Endothelial cell of hepatic sinusoid (primary cell): ENCODE measurements around the gene INSRR.

Source experiments
- in situ Hi-C: cut with HindIII; loops from 2 replicates; pipeline ENCODE4 v1.10.0; 2017; ENCODE audit warnings: low sequenced_read_pairs

The INSRR gene

DNA sequence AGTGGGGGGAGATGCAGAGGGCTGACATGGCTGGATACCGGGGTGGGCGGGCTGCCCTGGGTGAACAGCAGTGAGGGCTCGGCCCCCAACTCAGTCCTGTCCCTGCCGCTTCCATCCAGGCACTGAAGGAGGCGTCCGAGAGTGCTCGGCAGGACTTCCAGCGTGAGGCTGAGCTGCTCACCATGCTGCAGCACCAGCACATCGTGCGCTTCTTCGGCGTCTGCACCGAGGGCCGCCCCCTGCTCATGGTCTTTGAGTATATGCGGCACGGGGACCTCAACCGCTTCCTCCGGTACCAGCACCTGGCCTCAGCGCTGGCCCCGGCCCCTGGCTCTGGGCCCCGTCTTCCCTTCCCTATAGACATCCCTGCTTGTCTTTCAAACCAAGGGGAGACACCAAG is 17.4 kb upstream of the INSRR start:
- in situ Hi-C loops, result no loop called here

DNA sequence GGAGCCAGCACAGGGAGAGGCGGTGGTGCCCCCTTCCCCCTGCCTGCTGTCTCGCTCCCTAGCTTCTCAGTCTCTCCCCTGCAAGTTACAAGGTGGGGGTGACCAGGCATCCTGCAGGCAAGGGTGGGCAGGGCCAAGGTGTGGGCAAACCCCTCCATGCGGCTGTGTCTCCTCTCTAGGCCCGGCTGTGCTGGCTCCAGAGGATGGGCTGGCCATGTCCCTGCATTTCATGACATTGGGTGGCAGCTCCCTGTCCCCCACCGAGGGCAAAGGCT is 16.4 kb upstream of the INSRR start:
- in situ Hi-C loops, result no loop called here

GRCh38 chr1:156874572-156875340 is 15.8 kb upstream of the INSRR start:
- in situ Hi-C loops, result no loop called here

DNA sequence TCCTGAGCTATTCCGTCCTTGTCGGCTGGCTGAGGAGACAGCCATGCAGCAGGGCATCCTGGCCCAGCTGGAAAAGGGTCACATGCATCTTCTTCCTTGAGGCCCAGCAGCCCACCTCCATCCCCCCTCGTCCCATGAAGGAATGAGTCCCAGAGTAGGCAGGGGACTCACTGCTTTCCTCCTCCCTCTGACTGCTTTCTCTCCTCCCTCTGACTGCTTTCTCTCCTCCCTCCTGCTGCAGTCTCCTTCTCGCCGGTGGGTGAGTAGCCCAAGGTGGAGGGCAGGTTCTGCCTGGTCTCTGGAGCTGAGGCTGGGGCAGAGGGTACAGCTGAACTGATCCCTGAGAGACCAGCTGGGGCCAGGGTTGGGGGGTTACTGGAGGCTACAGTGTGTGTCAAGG is 15.2 kb upstream of the INSRR start:
- in situ Hi-C loops, result no loop called here

- in situ Hi-C loops, result no loop called here
Measured at GRCh38 chr1:156873659-156874058, 14.7 kb upstream of the INSRR start.

- in situ Hi-C loops, result no loop called here
Measured at GRCh38 chr1:156869455-156869854, 10.5 kb upstream of the INSRR start.

DNA sequence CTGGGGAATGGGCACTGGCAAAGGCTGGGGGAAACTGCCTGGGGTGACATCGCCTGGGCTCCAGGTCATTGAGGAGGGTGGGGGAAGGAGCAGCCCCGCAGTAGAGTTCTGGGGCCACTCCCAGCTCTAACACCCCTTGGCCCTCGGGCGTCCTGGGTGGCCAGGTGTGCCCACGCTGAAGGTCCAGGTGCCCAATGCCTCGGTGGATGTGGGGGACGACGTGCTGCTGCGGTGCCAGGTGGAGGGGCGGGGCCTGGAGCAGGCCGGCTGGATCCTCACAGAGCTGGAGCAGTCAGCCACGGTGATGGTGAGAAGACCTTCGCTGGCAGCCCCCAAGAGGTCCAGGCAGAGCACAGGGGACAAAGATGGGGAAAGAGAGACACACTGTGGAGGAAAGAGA is 9.4 kb upstream of the INSRR start:
- in situ Hi-C loops, result no loop called here

- in situ Hi-C loops, result no loop called here
Measured at GRCh38 chr1:156866249-156866909, 7.5 kb upstream of the INSRR start.

DNA sequence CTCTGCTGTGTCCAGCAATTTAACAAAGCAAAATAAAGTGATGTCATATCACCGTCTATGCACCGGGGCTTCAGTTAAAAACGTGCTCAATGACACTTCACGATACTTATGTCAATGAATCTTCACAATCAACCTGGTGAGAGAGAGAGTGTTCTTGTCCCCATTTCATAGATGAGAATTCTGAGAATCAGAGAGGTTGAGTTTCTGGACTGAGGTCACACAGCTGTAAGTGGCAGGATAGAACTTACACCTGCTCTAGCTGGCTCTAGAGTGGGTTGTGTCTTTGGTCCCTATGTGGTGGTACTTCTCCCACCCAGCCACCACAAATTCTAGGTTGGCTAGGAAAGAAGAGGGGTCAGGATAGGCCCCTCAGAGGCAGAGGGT is 6.9 kb upstream of the INSRR start:
- in situ Hi-C loops, result no loop called here

DNA sequence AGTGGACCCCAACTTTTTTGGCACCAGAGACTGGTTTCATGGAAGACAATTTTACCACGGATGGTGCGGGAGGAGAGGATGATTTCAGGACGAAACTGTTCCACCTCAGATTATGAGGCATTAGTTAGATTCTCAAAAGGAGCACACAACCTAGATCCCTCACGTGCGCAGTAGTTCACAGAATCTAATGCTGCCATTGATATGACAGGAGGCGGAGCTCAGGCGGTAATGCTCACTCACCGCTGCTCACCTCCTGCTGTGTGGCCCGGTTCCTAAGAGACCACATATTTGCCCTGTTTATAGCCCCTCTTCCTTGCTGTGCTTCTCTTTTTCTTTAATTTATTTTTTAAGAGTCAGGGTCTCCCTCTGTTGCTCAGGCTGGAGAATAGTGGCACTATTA is 6.3 kb upstream of the INSRR start:
- in situ Hi-C loops, result no loop called here

- in situ Hi-C loops, result no loop called here
Measured at GRCh38 chr1:156864796-156865195, 5.9 kb upstream of the INSRR start.

DNA sequence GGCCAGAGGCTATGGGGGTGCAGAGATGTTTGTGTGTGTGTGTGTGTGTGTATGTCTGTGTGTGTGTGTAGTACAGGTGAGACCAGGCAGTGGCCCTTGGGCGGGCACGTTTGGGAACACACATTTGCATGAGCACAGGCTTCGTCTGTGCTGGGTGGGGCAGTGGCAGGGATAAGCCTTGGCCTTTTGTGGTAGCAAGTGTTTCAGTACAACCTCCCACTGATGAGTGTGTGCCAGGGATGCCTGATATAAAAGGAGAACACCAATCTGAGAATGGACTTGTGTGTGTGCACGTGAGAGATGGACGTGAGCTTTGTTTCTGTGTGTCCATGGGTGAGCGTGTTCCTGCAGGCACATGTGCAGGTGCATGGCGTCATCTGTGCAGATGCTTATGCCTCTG is 4.7 kb upstream of the INSRR start:
- in situ Hi-C loops, result no loop called here

GRCh38 chr1:156862997-156863599 is 4.2 kb upstream of the INSRR start:
- in situ Hi-C loops, result no loop called here

GRCh38 chr1:156862584-156862983 is 3.7 kb upstream of the INSRR start:
- in situ Hi-C loops, result no loop called here

DNA sequence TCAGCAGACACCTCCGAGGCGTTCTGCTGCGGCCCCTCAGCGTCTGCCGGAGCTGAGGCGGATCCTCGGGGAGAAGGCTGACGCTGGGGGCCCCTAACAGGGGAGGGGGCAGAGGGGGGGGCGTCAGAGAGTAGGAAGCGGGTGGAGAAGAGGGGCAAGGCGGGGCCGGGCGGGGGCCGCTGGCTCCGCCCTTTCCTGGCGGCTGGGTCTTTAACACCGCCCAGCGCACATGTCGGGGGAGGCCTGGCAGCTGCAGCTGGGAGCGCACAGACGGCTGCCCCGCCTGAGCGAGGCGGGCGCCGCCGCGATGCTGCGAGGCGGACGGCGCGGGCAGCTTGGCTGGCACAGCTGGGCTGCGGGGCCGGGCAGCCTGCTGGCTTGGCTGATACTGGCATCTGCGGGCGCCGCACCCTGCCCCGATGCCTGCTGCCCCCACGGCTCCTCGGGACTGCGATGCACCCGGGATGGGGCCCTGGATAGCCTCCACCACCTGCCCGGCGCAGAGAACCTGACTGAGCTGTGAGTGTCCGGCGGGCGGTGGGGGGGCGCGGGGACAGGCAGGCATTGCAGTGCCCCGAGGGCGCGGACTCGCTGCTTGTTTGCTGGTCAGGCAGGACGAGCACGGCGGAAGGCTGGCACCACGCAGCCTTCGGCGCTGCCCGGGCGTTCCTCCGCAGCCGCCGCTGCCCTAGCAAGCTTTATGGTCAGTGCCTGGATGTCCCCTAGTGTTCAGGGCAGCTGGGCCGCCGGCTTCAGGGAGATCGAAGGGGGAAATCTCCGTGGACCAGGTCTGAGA is 1.9 kb upstream of the INSRR start, which contains the start of gene NTRK1:
TSS of gene NTRK1 (plus strand) at position 238 of the 796 bp plus-strand sequence. CDS start at position 308, 70 bp downstream.
- in situ Hi-C loops, result no loop called here

DNA sequence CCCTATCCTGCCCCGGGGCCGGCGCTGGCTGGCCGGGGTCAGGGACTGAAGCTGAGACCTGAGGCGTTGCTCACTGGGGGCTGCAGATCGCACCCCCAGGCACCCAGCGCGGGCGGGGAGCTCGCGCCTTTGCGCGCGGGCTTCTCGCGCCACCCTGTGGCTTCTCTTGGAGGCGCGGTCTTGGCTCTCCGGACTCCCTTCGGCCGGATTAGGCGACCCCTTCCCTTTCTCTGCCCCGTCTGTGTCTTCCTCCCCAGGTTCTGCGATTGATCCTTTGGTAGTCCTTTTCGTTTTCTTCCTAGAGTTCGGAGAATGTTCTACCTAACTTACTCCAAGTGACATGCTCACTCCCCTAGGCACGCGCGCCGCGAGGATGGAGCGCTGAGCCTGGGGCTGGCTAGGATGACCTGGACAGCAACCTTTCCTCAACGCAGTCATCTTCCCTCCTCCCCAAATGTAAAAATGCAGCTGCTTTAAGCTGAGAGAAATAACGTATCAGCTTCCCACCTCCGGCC is 1.3 kb upstream of the INSRR start:
- in situ Hi-C loops, result no loop called here

DNA sequence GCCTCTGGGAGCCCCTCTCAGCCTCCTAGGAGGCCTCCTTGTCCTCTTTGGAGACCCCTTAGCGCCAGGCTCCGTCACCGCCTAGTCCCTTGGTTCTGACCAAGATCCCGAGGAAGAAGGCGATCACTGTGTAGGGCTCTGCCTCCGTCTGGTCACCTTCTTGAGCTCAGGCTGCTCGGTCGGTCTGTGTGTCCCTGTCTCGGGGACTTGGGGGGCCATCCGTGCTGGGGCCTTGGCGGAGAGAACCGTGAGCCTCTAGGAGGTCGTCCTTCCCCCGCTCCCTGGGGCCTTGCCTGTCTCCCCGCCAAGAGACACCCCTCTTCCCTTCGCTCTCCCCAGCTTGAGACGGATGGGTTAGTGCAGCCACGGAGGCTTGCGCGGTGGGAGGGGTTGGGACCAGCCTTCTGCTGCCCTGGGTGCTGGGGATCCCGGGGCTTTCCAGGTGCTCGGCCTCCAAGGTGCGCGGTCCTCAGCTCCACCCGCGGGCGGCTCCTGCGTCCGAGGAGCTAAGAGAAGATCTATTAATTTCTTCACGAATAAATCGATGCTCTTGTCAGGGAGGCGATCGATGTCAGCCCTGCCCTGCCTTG is 701 bp upstream of the INSRR start:
- in situ Hi-C loops, result loop anchor here (5.0 to 10.0 kb wide), 2 partner anchors 88 to 145 kb away; no protein-coding TSS in a partner anchor

GRCh38 chr1:156858555-156858956 is 361 bp downstream of the INSRR start:
- in situ Hi-C loops, result loop anchor here (5.0 to 10.0 kb wide), 2 partner anchors 89 to 144 kb away; no protein-coding TSS in a partner anchor

GRCh38 chr1:156857532-156857931 is 1.4 kb downstream of the INSRR start:
- in situ Hi-C loops, result loop anchor here (5.0 to 10.0 kb wide), 2 partner anchors 90 to 143 kb away; no protein-coding TSS in a partner anchor

DNA sequence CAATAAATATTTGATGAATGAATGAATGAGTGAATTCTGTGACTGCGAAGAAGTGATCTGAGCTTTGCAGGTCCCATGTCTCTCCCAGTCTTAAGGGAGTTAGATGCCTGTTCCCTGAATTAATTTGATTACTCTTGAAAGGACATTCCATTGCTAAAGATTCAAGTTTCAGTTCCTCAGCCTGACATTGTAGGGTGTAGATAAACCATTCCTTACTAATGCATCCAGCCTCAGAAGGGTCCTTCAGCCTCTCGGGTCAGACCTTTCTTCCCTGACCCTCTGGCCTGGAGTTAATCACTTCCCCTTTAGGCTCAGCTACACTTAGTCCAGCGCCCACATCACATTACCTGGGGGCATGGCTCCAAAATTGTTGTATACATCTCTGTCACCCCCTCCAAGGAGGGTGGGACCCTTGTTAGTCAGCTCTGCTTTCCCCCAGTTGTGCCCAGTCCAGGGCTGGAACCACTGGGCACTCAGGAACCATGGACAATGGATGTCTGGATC is 2.6 kb downstream of the INSRR start:
- in situ Hi-C loops, result loop anchor here (5.0 to 10.0 kb wide), 2 partner anchors 91 to 142 kb away; no protein-coding TSS in a partner anchor
